NCI-H82 treated with DMSO at 0.1 percent for 48 hours (cell line): ENCODE results near the gene MEIS2.

ENCODE experiments used
- DNase-seq: peaks from one replicate; lab custom pipeline; 2025; ENCODE audit not compliant: unreplicated experiment; lab: John Stamatoyannopoulos, UW

Gene MEIS2

DNA sequence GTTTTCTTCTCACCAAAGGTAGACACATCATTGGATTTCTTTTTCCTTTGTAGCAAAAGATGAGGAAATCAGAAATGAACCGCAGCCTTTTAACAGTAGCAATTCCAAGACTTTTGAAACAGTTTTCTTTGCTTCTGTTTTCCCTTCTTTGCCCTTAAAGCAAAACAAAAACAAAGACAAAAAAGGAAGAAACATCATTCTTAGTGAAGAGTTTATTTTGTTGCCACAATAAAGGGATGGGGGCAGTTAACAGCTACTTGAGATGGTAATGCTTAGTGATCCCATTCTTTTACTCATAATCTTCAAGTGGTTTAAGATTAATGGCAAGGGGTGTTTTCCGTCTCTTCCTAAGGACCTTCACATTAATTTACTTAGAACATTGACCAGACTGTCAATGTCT lies 218.8 kb downstream of the MEIS2 start:
- DNase-seq, result no peak

DNA sequence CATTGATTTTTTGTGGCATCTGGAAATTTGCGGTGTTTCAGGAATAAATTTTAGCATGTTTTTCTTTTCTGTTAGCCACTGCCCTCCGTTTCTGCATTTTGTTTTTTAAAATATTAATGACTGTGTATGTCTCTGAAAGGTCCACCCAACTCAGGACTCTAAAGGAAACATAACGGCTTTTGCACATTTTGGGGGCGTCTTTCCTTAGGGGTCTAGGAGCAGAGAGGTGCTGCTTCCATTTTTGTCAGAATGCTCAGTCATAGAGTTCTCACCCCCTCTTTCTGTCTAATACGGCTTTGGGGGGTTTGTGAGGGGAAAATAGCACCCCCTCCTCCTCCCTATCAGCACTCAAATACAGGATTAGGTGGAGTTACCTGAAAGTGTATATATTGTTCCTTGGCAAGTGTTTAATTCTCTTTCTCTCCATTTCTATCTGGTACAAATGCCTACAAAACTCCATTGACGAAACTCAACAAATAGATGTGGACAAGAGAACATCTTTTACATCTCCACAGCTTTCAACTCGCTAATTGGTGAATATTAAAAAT lies 219.4 kb downstream of the MEIS2 start:
- no peak for DNase-seq

DNA sequence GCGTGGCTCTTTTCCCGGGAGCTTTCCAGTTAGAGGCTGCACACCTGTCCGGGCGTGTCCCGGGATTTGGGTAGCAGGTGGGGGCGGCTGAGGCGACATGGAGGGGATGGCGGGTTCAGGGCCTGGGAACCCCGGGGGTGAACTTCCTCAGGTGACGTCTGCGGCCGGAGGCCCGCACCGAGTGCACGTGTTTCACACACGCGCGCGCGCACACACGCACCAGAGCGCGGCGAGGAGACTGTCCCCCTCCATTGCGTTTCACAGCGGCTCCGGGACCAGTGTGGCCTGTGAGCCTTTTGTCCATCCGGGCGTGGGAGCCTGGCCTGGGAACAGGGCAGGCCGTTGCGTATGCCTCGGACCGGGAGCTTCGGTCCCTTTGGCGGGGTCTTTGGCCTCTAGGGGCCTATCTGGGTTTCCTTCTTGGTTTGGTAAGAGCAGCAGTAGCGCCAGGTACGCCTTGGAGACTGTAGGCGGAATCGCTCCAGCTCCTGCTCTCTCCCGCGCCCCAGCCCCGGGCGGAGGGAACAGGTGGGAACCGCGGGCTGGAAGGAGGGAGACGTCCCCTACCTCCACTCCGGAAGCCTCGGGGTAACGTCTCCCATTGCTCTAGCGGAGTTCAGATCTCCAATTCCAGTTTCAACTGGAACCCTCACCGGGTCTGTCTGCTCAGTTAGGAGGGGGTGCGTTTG lies 220.0 kb downstream of the MEIS2 start:
- no peak for DNase-seq

DNA sequence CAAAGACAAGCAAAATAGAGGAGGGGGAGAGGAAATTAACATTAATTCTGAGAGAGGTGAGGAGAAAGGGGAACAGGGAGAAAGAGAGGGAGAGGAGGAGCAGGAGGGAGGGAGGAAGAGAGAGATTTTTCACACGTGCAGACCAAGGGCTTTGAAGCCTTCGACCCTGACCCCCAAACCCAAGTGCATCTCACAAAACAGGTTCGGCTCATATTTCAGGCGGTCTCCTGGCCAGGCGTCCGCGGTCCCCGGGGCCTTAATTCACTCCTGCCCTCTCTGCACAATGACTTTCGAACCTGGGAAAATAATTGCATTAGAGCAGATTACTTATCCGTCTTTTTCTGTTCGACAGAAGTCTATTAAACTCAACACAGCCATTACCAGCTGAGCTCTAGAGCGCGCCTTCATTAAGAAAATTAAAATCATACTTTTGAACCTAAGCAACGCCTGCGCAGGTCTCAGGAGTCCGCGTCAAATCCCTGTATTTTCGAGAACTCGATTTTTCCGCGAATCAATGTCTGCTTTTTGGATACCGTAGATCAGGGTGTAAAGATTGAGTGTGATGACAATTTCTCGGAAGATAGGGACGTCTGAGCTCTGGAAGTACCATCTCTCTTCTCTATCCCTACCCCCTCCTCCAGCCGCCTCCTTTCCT lies 220.7 kb downstream of the MEIS2 start:
- DNase-seq, result peak; percentile 70

DNA sequence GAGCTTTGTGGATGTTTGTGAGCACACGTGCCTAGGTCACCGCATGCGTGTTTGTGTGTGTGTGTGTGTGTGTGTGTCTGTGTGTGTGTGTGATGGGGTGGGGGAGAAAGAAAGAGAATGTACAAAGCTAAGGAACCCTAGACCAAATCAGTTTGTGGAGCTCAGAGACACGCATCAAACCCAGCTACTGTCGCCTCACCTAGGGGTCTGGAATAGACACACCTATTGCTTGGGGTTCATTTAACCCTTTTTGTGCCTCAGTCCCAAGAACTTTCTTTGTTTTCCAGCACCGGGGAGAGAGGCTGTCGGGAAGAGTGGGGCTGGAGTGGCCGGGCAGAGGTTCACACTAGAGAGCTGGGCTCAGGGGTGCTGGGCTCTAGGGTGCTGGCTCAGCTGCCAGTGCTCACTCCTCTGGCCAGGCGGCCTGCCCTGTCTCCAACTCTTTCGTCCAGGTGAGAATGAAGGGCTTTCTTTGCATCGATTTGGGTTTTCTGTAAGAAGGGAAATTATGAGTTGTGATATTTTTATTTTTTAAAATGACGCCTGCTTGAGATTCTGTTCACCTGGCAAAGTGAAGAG lies 221.6 kb downstream of the MEIS2 start:
- DNase-seq, result no peak

DNA sequence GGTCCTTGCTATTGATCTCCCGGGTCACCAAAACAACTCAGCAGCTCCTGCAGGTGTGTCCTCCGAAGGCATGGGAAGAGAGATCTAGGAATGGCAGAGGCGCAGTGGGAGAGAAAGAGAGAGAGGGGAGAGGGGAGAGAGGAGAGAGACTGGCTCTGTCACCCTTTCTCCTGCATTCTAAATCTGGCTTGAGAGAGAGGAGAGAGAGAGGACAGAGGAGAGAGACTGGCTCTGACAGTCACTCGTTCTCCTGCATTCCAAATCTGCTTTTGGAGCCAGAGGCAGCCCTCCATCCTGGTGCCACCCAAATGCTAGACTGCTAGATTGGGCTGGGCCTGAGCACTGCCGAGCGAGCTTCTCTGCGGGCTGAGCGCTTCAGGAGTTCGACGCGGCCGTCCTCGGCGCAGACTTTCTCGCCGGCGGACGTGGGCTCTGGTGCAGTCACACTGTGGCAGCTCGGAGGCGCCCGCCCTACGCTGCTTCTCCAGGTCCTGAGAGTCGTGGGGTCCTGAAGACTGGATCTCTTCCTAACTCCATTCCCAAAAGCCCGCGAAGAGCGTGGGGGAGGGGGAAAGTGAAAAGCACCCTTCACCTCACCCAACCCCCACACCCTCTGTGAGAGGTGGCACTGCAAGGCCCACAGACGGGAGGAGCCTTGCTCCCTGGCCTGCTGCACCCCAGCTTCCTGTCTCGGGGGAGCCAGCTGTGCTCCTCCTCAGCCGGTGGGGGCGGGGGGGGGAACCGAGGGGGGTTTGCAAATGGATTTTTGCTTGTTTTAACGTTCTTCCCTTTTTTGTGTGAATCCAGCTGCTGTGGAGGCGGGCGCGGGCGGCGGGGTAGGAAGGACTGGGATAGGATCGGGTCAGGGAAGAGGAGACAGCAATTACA lies 222.3 kb downstream of the MEIS2 start:
- DNase-seq, result no peak

DNA sequence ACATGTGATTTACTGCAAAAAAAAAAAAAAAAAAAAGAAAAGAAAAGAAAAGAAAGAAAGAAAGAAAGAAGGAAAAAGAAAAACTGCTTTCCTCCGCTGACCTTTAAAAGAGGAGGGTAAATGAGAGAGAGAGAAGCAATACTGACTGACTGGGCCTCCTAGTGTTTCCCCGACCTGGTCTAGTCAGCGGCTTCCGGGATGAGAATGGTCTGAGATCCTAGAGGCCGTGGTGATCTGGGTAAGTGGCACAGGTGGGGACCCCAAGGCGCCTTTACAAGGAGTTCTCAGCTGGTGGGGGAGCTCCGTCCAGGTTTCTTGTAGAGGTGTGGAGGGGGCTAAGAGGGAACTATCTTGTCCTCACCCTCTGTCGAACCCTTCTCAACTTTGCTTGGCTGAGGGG lies 223.1 kb downstream of the MEIS2 start:
- DNase-seq, result no peak

DNA sequence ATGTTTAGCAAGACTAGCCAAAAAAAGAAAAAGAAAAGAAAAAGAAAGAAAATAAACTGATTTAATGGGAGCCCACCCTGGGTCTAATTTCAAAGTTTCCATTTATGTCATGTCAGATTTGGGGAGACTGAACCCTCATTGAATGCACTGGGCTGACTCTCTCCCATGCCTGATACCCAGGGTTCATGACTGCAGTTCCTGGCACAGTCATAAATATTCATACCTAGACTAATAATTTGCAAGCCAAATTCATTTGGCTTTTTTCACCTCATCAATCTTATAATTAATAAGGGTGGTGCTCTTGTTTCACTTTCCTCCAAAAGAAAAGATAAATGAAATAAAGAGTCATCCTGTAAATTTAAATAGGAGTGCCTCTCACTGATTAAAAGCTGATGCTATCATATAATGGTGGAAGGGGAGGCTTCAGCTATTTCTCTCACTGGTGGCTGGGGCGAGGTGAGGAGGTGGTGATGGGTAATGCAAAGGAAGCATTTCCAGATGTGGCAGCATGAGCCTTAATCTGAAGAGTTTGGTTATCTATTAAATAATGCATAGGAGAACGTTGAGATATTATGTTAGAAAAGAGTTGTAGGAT lies 224.5 kb downstream of the MEIS2 start:
- no peak for DNase-seq

DNA sequence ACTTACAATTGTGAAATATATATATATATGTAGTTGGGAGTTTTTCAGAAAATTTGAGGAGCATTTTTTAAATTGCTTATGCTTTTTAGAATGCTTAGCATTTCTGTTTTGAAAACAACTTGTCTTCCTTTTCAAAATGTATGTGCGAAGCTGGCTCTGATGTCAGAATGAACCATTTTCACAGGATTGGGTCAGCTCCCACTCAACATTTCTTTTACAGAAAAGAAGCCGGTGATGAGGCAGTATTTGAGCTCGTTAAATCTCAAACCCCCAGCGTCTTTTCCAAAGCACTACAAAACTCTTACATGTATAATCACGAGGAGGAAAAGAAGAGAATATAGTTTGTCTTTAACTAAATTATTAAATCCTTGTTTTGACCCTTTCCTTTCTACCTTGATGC lies 225.4 kb downstream of the MEIS2 start:
- no peak for DNase-seq

DNA sequence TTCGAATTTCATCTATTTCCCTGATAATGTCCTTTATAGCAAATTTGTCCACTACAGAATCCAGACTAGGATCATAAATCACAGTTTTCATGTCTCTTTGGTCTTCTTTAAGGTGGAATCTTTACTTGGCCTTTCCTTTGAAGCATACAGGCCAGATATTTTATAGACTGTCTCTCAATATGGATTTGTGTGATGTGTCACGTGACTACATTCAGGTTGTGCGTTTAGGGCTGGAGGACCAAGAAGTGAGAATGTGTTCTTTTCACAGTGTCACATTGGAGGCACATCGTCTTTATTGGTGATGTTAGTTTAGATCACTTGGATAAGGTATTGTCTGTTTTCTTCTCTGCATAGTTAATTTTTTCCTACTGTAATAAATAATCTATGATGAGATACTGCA lies 232.9 kb downstream of the MEIS2 start:
- DNase-seq, result no peak

DNA sequence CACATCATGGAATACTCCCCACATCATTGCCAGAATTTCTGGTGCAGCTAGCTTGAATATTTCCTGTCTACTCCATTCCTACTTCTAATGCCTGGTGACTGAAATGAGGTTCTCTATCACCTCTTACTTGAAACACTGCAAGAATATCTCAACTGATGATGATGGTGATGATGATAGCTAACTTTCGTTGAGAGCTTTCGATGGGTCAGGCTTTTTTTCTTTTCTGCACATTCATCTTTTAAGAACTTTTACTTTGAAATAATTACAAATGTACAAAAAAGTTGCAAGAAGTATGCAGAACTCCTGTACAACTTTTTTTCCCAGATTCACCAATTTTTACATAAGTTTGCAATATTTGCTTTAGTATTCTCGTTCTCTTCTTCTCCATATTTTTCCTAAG lies 233.5 kb downstream of the MEIS2 start:
- DNase-seq, result no peak

DNA sequence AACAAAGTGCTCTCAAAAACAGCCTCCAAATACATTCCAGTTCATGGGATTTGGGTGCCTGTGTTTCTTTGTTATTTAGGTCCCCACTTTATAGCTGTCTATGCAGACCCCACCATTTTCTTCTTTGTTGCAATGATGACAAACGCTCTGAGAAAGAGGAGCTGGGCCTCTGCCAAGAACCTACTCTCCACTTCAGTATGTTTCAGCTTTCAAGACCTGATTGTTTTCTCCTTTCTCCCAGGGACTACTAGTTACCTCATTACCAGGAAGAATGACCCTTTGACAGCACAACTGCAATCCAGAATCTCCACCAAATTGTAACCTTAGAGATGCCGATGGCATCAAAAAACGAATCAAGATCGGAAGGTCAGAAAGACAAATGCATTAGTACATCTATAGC lies 236.8 kb downstream of the MEIS2 start:
- DNase-seq, result no peak

DNA sequence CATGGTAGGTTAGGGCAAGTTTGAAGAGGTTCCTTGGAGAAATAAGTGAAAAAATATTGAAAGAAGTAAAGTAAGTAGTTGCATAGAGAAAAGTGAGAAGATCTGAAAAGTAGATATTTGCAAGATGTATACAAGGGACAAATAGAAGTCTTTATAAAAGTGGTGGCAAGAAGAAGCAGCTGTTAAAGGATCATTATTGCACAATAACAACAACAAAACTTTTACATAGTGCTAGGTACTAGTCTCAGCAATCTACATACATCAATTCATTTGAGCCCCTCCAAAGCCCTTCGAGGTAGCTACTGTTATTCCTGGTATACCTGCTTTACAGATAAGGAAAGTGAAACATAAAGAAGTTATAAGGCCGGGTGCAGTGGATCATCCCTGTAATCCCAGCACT lies 239.6 kb downstream of the MEIS2 start:
- DNase-seq, result no peak

DNA sequence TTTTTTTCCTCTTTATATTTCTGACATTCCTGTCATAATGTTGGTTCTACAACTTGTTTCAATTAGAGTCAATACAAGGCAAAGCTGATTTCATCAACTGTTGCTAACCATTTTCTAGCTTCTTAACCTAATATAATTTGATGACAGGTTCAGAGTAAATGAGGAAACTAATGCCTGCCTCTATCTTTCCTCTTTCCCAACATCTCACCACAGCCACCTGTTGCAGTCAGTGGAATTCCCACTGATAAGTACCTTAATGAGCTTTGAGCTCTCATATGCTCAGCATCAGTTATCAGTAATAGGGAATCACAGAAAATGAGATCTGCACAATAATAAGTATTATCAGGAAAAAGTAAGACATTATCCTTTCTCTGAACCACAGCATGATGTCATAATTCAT lies 241.9 kb downstream of the MEIS2 start:
- DNase-seq, result no peak

DNA sequence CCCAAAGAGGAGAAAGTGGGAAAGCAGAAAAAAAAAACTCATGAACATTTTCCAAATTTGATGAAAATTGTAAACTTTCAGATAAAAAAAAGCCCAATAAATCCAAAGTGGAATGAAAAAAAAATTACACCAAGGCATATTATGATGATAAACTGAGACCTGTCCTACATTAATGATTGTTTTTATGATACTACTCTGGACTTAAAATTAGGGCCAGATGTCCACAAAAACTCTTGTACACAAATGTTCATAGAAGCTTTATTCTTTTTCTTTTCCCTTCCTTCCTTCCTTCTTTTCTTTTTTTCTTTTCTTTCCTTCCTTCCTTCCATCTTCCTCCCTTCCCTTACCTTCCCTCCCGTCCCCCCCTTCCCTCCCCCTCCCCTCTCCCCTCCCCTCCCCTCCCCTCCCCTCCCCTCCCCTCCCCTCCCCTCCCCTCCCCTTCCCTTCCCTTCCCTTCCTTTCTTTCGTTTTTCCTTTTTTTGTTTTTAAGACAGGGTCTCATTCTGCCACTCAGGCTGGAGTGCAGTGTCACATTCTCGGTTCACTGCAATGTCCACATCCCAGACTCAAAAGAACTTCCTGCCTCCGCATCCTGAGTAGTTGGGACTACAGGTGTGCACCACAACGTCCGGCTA lies 243.9 kb downstream of the MEIS2 start:
- no peak for DNase-seq

DNA sequence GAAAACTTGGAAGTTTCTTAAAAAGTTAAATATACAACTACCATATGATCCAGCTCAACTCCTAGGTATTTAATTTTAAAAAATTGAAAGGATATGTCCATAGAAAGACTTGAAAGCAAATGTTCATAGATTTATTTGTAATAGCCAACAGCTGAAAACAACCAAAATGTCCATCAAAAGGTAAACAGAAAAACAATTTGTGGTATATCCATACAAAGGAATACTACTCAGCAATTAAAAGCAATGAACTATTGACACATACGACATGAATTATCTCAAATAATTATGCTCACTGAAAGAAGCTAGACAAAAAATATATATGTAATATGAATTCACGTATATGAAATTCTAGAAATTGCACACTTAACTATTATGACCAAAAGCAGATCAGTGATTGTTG lies 249.5 kb downstream of the MEIS2 start:
- DNase-seq, result no peak

DNA sequence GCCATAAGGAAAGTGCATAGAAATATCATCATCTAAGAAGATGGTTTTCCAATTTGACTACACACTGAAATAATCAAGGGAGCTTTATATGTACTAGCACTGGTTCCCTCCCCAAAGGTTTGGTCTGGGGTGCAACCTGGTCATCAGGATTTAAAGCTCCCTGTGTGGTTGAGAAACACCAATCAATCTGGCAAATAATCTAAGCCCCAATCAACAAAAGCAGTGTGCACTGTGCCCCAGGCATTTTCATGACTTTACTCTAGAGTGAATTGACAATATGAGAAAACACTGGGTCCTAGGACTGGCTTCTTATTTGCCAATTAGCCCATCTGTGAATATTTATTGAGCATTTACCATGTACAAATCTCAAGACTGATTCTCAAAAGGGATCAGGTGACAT lies 255.1 kb downstream of the MEIS2 start:
- no peak for DNase-seq

DNA sequence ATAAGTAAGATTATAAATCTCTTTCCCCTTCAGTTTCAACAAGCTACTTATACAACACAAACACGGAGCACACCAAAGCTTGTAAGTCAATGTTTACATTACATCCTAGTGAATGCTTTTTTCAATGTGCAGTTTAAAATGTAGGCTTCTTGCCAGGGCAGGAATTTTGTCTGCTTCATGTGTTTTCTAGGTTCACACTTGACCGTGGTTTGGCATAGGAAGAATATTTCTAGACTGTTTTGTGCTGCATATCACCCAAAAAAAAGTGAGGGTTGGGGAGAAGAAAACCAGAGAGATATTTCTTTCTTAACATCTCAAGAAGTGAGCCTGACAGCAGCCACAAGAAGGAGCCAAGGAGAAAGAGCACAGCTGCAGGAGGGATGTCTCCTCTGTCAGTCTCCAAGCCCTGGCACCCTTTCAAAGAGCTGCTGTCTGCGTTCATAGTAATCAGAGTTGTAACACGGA lies 255.8 kb downstream of the MEIS2 start:
- DNase-seq, result no peak

DNA sequence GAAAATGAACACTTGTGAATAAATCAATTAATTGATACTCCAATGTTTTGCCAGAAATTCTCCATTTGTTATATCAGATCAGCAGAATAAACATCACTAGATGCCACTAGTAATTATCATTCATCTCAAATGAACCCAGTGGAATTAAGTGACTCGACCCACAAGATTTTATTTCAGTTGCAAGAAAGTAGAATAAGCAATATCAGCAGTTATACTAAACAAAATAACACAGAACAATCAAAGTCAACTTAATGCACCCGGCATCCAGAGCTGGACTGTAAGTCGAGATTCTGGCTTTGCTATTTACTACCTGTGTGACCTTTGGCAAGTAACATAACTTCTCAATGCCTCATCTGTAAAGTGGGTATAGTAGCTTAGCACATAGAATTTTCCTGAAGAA lies 256.5 kb downstream of the MEIS2 start:
- no peak for DNase-seq

DNA sequence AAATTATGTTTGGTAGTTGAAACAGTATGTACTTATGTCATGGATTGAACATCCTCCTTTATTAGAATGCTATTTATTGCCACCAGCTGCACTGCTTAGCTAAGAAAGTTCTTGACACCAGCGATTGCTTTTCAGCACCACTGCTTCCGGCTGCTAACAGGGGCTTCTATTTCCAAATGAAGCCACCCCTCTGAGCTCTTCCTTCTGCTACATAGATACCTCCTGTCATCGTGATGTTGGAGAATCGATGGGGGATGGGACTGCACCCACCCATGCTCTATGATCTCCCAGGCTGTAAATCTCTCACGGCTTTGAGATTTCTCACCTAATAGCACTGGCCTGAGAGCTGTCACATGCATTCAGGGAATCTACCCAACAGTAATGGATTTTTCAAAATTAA lies 259.2 kb downstream of the MEIS2 start:
- no peak for DNase-seq
